Stimulated activated CD4-positive, alpha-beta T cell treated with anti-CD3 and anti-CD28 coated beads, Interleukin-15, amount 100 ng/mL, for 1 hour (primary cell): ENCODE data around the gene NCAPH2.

ENCODE experiments used
- DNase-seq, 2 donors: peaks; one replicate each; pipeline ENCODE4 v3.0.0-alpha.2; 2020; ENCODE audit warnings: low read depth in 1 of 2, low spot score in 1 of 2

NCAPH2 gene

GRCh38 chr22:50507991-50508884 is at the start of gene NCAPH2:
Gene NCAPH2, plus strand, starts transcription at chr22:50508224. Its CDS starts 114 bp downstream, at chr22:50508338.
- DNase-seq = peak in 1 of 2 donors; percentile 97

GRCh38 chr22:50459016-50459415 is 49.0 kb upstream of the NCAPH2 start:
- DNase-seq = no peak

GRCh38 chr22:50459496-50460140 is 48.4 kb upstream of the NCAPH2 start:
- DNase-seq = no peak

GRCh38 chr22:50460938-50461337 is 47.1 kb upstream of the NCAPH2 start:
- no peak for DNase-seq

DNA sequence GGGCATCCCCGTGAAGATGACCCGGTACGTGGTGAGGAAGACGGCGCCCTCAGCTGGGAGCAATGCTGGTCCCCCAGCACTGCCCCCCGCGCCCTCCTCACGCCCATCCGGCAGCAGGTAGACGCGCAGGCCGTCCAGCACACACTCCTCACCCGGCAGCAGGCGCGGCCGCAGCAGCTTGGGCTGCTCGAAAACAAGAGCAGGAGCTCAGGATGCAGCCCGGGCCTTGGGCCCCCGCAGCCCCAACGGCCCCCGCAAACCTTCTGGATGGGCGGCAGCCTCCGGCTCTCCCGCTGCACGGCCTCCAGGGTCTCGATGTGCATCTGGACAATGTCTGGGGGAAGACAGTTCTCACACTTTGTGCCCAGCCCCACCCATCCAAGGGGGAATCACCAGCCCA is 46.5 kb upstream of the NCAPH2 start:
- DNase-seq = no peak

DNA sequence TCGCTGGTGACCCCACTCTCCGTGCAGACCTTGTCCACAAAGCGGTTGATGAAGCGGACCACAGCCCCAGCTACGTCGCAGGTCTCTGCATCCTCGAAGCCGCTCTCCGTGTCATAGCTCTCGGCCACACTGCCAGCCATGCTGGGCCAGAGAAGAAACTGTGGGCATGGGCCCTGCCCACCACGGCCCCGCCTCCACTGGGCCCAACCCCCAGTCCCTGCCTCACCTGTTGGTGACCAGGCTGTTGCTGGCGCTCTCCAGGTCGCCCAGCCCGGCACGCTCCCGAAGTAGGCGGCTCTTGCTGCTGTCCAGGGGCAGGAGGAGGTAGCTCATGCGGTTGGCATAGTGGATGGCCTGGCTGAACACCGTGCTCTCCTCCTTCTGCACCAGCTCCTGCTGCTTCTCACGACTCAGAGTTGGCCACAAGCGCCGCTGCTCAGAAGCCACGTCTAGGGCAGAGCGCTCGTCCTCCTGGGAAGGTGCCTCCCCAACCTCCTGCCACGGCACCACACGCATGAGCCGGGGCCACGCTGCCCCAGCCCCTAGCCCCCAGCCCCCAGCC is 46.0 kb upstream of the NCAPH2 start:
- DNase-seq = no peak

DNA sequence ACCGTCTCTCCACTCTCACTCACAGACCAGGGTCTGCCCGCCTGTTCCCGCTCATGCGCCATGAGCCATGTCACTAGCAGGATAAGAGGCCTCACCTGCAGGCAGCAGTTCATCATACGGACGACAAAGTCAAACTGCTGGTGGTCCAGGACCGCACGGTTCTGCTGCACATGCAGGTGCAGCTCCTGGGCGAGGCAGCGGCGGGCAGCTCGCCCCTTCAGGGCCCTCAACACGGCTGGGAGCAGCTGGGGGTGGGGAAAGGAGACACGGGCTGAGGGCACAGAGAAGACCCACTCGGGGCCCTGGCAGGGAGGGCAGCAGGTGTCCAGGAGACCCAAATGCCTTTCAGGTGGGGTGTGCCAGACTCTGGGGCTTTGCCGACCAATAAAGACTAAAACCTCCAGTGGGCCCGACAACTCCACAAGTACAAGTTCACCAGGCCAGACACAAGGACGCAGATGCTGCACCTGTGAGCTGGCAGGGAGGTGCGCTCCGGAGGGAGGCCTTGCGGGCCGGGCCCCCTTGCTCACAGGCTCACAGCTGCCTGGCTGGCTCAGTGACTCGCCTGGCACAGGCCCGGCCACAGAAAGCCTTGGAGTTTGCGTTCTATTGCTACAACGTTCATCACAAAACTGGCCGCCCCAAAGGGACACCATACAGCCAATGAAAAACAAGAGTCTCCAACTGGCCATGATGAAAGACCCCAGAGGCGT is 44.7 kb upstream of the NCAPH2 start:
- DNase-seq = no peak

DNA sequence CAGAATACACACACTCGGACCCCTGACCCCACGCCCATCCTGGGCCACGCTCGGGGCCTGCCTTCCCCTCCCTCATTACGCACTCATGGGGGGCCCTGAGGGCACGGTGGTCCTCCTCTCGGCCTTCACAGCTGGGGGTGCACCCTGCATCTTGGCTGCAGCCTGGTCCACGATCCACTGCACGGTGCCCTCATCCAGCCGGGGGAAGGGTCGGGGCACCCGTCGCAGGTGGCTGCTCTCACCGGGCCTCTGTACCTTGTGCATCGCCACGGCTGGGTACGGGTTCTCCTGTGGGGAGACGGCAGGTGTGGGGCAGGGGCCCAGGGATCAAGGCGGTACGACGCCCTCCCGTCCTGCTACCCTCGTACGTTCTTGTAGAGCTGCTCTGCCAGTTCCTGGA is 43.6 kb upstream of the NCAPH2 start:
- DNase-seq = no peak

GRCh38 chr22:50465066-50465930 is 42.7 kb upstream of the NCAPH2 start:
- DNase-seq = no peak

GRCh38 chr22:50467341-50467740 is 40.7 kb upstream of the NCAPH2 start:
- no peak for DNase-seq

DNA sequence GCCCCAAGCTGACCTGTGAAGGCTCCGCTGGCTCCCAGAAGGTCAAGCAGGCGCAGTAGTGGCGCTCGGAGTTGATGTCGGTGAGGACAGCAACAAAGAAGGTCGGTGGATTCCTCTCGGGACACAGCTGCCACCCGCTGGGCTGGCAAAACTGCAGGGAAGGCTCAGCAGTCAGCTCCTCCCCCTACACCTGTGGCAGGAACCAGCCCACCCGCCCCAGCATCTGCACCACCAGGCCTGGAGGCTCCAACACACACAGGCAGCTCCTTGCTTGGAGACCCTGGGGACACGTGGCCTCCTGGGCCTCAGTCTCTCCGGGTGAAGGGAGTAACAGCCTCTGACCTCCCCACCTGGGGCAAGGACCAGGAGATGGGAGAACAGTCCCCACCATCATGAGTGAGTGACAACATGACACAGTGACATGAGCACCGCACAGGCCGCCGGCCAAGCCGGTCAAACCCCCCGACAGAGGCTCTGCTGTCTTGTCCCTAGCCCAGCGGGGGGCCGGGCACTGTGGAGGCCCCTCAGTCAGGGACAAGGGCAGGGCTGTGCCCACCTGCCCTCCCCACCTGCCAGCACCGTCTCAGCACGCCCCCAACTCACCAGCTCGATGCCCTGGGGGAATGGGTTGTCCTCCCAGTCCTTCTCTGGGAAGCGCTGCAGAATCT is 40.1 kb upstream of the NCAPH2 start:
- no peak for DNase-seq

- no peak for DNase-seq
Measured at GRCh38 chr22:50468626-50469025, 39.4 kb upstream of the NCAPH2 start.

DNA sequence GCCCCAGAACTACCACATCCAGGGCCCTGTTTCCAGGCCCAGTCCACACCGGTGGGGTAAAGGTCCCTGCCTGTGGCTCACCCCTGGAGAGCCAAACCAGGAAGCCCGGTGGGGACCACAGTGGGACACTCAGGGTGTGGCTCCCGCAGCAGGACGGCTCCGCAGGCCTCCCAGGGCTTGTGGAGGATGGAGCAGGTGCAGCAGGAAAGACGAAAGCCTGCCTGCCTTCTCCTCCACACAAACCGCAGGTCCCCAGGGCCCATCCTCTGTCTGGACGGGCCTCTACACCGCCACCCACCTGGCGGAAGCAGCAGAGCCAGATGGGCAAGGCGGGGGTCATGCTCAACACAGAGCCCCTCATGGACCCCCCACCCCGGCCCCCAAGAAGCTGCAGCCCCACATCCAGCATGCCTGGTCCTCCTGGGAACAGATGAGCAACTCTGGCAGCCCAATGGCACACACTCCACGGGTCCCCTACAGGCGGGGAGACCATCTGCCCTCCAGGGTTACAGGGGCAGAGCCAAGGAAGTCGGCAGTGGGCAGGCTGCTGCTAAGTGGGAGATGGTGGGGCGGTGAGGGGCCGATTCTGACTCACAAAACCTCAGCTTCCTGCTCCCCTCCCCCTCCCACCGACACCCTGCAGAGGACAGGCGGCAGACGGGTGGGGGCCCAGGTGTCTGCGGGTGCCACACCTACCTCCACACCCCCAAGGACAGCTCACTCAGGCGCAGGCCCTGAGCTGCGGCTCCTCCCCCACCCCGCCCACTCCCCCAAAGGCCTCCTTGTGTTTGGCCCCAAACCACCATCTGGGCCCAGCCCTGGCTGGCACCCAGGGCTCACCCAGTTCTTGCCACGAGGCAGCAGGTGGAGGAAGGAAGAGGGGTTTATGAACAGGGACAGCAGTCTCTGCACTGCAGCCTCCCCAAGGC is 38.4 kb upstream of the NCAPH2 start:
- DNase-seq = peak; percentile 81 to 94

GRCh38 chr22:50470491-50470890 is 37.5 kb upstream of the NCAPH2 start:
- DNase-seq = no peak

DNA sequence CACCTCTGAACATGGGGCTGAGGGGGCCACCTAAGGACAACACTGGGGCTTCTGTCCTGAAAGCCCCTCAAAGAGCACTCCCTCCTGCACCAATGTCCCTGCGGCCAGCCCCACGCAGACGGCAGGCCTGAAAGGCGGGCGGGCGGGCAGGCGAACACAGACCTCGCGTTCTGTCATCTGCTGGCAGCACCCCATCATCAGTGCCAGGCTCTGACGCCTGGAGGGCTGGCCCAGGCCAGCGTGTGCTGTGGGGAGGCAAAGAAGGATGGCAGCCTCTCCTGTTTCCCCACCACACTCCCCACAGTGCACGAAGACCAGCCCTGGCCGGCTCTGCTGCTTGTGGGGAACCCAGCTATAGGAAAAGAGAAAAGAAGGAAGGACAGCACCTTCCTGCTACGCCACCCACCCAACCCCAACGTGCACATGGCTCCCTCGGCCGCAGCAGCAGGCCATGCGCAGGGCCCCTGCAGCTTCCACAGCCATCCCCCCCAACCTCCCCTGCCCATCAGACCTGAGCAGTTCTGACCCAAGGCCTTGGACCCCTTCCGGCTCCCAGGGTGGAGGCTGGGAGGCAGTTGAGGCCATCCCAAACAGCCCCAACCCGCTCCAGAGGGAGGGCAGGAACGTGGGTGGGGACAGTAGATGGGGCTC is 36.7 kb upstream of the NCAPH2 start:
- no peak for DNase-seq

- no peak for DNase-seq
Measured at GRCh38 chr22:50471962-50472361, 36.1 kb upstream of the NCAPH2 start.

DNA sequence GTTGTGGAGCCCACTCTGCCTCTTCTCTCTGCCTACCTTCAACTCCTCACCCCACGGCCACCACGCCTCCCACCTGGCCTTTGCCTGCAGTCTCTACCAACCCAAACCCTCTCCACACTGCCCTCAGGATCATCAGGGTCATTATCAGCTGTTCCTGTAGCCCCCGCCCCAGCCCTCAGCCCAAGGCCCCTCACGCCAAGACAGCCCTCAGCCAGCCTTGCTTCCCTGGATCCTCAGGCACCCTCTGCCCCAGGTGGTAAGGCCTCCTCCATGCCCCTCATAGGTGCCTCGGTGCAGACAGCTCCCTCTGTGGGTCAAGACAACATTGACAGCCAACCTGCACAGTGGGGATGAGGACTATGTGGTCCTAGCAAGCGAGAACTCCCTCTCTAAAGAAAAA is 34.9 kb upstream of the NCAPH2 start:
- no peak for DNase-seq

- DNase-seq = no peak
Measured at GRCh38 chr22:50473855-50474671, 34.0 kb upstream of the NCAPH2 start.
